Measurements from ENCODE around the gene GFRA3. TPM values are rescaled to one million over a fixed set of nuclear protein-coding genes. Genes with fewer than 3 reads are reported as not detected.
"Not testable (repeated sequence)": the region's sequence is repeated elsewhere in the genome, so short reads cannot be mapped to it uniquely, and the experiment has no call there.

GFRA3 gene
- total RNA-seq, 1 donor from 2014 or later, result not detected

DNA sequence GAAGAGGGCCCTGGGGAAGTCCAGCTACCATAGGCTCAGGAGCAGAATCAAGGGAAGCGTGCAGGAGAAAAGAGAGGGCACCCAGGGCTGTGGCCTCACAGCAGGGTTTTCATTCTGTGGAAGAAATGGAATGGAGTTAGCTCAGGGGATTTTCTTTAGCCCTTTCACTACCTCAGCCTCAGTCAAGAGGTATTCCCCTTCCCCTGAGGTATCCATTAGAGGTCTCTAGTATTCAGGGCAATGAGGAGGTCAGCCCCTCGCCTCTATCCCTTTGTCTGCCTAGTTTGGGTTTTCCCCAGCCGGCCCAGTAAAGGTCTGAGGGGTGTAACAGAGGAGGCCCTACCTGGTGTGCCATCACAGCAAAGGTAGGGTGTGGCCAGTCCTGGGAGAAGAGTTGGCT, 21.5 kb downstream of the GFRA3 start:
- TF ChIP-seq, protein P1, sequence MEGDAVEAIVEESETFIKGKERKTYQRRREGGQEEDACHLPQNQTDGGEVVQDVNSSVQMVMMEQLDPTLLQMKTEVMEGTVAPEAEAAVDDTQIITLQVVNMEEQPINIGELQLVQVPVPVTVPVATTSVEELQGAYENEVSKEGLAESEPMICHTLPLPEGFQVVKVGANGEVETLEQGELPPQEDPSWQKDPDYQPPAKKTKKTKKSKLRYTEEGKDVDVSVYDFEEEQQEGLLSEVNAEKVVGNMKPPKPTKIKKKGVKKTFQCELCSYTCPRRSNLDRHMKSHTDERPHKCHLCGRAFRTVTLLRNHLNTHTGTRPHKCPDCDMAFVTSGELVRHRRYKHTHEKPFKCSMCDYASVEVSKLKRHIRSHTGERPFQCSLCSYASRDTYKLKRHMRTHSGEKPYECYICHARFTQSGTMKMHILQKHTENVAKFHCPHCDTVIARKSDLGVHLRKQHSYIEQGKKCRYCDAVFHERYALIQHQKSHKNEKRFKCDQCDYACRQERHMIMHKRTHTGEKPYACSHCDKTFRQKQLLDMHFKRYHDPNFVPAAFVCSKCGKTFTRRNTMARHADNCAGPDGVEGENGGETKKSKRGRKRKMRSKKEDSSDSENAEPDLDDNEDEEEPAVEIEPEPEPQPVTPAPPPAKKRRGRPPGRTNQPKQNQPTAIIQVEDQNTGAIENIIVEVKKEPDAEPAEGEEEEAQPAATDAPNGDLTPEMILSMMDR (IDR thresholded peaks at IDR 0.05), result no peak
- H3K9me3 Mint-ChIP-seq (ENCODE audit: unreplicated experiment), result no peaks in the 10 kb centered on the region
- H3K4me1 Mint-ChIP-seq (ENCODE audit: unreplicated experiment), result no peaks in the 10 kb centered on the region
- no peak for DNase-seq (ENCODE audit: extremely low spot score, unreplicated experiment)
- H3K4me3 Mint-ChIP-seq (ENCODE audit: unreplicated experiment), result no peak overlapping the region
- no peaks in the 10 kb centered on the region for H3K36me3 Mint-ChIP-seq (ENCODE audit: unreplicated experiment)
- no peak overlapping the region for H3K27ac Mint-ChIP-seq (ENCODE audit: unreplicated experiment)
- peaks cover 25% of the 10 kb centered on the region for H3K27me3 Mint-ChIP-seq (ENCODE audit: unreplicated experiment)

DNA sequence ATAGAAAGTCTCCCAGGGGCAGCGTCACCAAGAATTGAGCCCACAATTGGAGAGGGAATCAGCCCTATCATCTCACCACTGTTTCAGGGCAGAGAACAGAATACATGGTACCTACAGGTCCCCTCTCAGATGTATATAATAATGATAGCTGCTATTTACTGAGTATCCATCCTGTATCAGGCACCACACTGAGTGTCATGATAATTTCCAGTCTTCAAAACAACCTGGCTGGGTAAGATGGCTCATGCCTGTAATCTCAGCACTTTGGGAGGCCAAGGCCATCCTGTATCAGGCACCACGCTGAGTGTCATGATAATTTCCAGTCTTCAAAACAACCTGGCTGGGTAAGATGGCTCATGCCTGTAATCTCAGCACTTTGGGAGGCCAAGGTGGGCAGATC, 26.6 kb downstream of the GFRA3 start:
- H3K4me3 Mint-ChIP-seq (ENCODE audit: unreplicated experiment); H3K4me1 Mint-ChIP-seq (ENCODE audit: unreplicated experiment); H3K27ac Mint-ChIP-seq (ENCODE audit: unreplicated experiment); H3K9me3 Mint-ChIP-seq (ENCODE audit: unreplicated experiment); H3K36me3 Mint-ChIP-seq (ENCODE audit: unreplicated experiment); DNase-seq (ENCODE audit: extremely low spot score, unreplicated experiment): not testable (repeated sequence)
- peaks cover 30% of the 10 kb centered on the region for H3K27me3 Mint-ChIP-seq (ENCODE audit: unreplicated experiment)

DNA sequence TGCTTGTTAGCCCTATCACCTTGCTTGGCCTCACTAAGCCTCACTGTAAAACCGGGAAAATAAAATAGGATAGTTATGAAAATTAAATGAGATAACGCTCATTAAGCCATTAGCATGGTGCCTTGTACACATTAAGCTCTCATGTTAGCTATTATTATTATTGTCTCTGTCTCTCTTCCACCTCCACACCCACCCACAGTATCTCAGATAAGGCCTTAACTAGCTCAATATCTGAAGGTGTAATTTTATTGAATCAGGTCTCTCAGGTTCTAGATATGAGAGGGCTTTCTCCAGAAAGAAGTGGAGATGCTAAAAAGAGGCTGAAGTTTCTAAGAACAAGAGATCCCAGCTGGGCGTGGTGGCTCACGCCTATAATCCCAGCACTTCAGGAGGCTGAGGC, 27.6 kb downstream of the GFRA3 start:
- Mint-ChIP-seq H3K27me3 (ENCODE audit: unreplicated experiment) (peaks cover 36% of the 10 kb centered on the region), H3K27ac (ENCODE audit: unreplicated experiment) (no peak overlapping the region), H3K36me3 (ENCODE audit: unreplicated experiment) (no peaks in the 10 kb centered on the region), H3K9me3 (ENCODE audit: unreplicated experiment) (no peaks in the 10 kb centered on the region), H3K4me1 (ENCODE audit: unreplicated experiment) (no peaks in the 10 kb centered on the region), H3K4me3 (ENCODE audit: unreplicated experiment) (no peak overlapping the region)
- DNase-seq (ENCODE audit: extremely low spot score, unreplicated experiment), result no peak
- TF ChIP-seq, protein P1 (IDR thresholded peaks at IDR 0.05), result no peak

DNA sequence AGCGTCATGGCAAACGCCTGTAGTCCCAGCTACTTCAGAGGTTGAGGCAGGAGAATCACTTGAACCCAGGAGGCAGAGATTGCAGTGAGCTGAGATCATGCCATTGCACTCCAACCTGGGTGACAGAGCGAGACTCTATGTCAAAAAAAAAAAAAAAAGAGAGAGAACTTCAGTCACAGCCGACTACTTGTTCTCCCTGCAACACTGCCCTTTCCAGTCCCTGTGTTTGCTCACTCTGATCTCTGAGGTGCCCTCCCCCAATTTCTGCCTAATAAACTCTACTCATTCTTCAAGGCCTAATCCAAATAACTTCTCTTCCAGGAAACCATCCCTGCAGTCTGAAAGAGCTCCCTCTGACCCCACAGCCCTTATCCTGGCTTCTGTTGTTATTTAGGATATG, 28.1 kb downstream of the GFRA3 start:
- Mint-ChIP-seq H3K27ac (ENCODE audit: unreplicated experiment) (no peak overlapping the region), H3K36me3 (ENCODE audit: unreplicated experiment) (no peaks in the 10 kb centered on the region), H3K4me3 (ENCODE audit: unreplicated experiment) (no peak overlapping the region), H3K27me3 (ENCODE audit: unreplicated experiment) (peaks cover 38% of the 10 kb centered on the region), H3K4me1 (ENCODE audit: unreplicated experiment) (no peaks in the 10 kb centered on the region), H3K9me3 (ENCODE audit: unreplicated experiment) (no peaks in the 10 kb centered on the region)
- DNase-seq (ENCODE audit: extremely low spot score, unreplicated experiment), result no peak
- TF ChIP-seq, protein P1 (IDR thresholded peaks at IDR 0.05), result no peak

DNA sequence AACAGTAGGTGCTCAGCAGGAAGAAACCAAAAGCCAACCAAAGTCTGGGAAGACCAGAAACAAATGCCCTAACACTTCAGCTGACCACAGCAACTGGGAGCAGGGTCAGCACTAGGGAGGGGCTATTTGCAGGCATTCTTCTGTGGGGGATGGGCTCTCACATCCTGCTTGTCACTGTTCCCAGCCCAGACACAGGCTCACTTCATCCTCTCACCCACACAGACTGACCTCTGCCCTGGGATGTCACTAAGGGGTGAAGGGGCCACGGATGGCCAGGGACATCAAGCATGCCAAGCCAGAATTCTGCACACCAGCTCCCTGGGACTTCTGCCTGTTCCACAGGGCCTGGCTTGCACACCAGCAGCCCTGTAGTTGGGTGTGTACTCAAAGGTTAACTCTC, 28.7 kb downstream of the GFRA3 start:
- DNase-seq (ENCODE audit: extremely low spot score, unreplicated experiment), result no peak
- Mint-ChIP-seq H3K36me3 (ENCODE audit: unreplicated experiment) (no peaks in the 10 kb centered on the region), H3K9me3 (ENCODE audit: unreplicated experiment) (no peaks in the 10 kb centered on the region), H3K4me3 (ENCODE audit: unreplicated experiment) (no peak overlapping the region), H3K27ac (ENCODE audit: unreplicated experiment) (no peak overlapping the region), H3K4me1 (ENCODE audit: unreplicated experiment) (no peaks in the 10 kb centered on the region), H3K27me3 (ENCODE audit: unreplicated experiment) (peaks cover 44% of the 10 kb centered on the region)
- TF ChIP-seq, protein P1 (IDR thresholded peaks at IDR 0.05), result no peak

DNA sequence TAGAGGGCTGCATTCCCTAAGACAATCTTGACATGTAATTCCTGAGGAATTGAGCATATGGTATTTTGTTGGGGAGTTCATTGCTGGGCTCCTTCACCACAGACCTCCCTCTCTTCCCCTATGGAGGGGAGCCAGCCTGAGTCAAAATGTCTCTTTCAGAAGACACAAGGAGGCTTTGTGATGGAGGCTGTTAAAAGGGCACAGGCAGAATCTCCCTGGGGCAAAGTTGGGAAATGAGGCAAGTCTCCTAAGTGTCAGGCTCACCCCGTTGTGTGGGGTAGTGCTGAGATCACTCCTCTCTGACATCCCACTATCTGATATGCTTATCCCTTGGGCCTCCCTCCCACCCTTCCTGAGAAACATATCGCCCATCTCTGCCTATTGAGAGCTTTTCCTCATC, 30.6 kb downstream of the GFRA3 start:
- H3K4me3 Mint-ChIP-seq (ENCODE audit: unreplicated experiment), result no peak overlapping the region
- TF ChIP-seq, protein P1 (IDR thresholded peaks at IDR 0.05), result no peak
- no peaks in the 10 kb centered on the region for H3K9me3 Mint-ChIP-seq (ENCODE audit: unreplicated experiment)
- no peak overlapping the region for H3K27ac Mint-ChIP-seq (ENCODE audit: unreplicated experiment)
- no peaks in the 10 kb centered on the region for H3K36me3 Mint-ChIP-seq (ENCODE audit: unreplicated experiment)
- H3K27me3 Mint-ChIP-seq (ENCODE audit: unreplicated experiment), result peaks cover 56% of the 10 kb centered on the region
- DNase-seq (ENCODE audit: extremely low spot score, unreplicated experiment), result no peak
- no peaks in the 10 kb centered on the region for H3K4me1 Mint-ChIP-seq (ENCODE audit: unreplicated experiment)

Data from osteocyte (in vitro differentiated cells).